Superior temporal gyrus (tissue), 1 donor: ENCODE results near the gene RAB40AL.

Experiments
- DNase-seq: peaks from one replicate; pipeline ENCODE4 v3.0.0-alpha.2; 2016; ENCODE audit errors: extremely low spot score

RAB40AL gene

DNA sequence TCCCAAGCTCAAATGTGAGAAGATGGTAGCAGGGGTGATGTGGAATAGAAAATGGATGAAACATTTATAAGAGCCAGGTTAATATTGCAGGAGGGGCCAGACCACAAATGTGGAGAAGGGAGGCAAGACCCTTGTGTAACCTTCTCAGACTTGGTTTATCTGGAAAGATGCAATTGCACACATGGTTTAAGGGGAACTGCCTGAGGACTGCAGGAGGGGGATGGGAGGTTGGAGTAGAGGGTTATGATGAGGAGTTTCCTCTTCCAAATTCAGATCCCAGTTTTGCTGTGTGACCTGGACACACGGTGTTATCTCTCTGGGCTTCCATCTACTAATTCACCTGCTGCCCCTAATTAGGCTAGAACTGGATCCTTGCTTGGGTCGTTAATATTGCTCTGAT, 46.1 kb downstream of the RAB40AL start:
- no peak for DNase-seq

DNA sequence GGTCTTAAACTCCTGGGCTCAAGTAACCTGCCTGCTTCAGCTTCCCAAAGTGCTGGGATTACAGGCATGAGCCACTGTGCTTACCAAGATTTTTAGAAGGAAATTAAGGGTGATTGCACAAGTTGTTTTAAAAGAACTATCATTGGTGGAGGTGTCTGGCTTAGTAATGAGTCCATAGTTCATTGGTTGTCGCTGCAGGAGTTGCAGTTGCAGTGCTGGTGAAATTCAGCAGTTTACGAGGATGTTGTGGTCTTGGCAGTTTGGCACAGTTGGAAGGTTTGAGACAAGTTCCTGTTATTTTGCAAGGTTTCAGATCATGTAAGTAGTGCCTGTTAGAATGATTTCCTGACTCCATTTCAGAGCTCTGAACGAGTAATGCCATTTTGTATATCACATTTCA, 48.1 kb downstream of the RAB40AL start:
- no peak for DNase-seq
